GM19043 (cell line): Measurements from ENCODE around the gene SLC25A45.

Experiments used
- ATAC-seq: cut with Tn5 transposase; IDR thresholded peaks from one replicate; pipeline ENCODE4 v1.9.1; 2021; ENCODE audit warnings: low read depth; ENCODE audit not compliant: unreplicated experiment

The SLC25A45 gene

DNA sequence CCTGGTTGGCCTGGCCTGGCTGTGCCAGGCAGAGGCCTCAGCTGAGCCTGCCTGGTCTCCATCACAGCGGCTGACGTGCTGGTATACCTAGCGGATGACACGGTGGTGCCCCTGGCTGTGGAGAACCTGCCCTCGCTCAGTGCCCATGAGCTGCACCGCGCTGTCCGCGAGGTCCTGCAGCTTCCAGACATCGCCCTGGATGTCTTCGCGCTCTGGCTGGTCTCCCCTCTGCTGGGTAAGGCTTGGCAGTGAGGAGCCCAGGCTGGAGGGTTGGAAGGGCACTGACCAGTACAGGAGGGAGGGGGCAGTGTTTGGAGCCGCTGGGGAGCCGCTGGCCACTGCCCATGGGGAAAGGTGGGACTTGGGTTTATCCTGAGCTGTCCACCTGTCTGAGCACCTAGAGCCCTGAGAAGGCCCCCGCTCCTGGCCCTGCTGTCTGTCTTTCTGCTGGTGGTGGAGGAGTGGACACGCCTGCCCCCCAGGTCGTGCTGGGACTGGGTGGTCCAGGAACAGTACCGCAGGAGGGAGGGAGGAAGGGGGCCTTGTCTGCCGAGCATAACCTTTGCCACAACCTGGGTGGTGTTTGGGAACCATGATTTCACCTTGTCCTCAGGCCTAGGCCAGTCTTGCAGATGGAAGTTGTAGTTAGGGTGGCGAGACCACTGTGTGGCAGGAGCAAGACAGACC, 7.0 kb upstream of the SLC25A45 start:
- no peak for ATAC-seq

DNA sequence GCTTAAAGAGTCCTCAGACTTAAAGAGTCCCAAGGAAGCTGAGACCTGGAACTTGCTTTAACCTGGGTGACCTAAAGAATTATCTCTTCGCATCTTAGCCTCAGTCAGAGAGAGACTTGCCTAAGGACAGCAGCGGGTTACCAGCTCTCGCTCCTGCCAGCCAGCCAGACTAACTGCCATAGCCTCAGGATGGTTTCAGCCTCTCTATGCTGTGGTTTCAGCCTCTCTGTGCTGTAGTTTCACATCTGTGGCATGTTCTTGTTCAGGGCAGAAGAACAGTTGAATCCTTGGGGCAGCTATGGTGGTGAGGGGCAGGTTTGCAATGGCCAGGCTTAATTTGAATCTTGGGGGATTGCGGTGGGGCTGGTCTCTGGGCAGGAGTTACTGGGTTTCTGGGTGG, 6.3 kb upstream of the SLC25A45 start:
- ATAC-seq, result no peak

DNA sequence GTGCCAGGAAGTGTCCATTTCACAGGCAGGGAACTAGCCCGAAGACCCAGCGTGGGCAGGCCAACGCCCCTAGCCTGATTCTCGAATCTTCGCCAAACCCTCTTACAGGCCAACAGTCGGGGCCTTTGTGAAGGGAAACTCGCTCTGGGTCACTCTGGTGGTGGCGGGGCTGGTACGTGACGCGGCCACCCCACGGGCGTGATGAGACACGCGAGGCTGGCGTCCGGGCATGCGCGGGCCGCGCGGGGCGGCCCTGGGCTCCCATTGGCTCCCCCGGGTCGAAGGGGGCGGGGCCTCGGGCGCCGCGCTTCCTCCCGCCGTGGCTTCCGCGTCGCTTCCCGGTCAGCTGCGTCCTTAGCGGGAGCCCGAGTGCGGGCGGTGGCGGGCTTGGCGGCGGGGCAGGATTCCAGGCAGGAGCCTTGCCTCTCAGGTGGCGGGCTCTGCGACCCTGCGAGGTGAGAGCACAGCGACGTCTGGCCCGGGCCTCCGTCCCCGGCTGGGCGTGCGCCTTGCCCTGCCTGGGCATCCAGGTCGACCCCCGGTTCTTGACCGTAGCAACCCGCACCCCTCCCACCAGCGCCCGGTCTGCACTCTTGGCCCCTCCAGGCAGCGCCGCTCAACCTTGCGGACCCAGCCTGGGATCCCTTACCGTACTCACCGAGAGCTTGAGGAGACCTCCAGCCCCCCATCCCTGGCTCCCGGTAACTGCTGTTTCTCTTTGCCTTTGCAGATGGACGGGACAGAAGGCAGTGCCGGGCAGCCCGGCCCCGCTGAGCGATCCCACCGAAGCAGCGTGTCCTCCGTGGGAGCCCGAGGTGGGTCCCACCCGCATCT, 4.1 kb upstream of the SLC25A45 start, which contains the start of gene FRMD8:
Gene FRMD8 (plus strand): TSS at position 331 of the 834 bp plus-strand sequence. CDS start 400 bp downstream, at position 731.
- ATAC-seq, result no peak

DNA sequence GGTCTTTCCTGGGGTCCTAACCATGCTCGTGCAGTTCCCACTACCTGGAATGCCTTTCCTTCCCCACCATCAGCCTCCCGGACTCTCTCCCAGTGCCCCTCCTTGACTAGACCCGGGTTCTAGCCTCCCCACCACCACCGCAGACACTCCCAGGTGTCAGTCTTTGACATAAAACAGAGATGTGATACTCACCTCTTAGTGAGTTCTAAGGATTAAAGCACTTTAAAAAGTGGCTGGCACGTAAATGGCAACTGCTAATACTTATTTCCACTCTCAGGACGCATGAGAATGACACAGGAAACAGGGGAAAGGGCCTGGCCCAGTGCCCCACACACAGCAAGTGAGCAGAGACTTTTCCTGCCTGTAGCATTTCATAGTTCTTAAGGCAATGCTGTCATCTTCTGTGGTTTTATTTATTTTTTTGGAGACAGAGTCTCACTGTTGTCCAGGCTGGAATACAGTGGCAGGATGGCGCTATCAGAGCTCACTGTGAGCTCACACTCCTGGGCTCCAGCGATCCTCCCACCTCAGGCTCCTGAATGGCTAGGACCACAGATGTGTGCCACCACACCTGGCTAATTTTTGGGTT, 1.9 kb upstream of the SLC25A45 start:
- ATAC-seq, result no peak

DNA sequence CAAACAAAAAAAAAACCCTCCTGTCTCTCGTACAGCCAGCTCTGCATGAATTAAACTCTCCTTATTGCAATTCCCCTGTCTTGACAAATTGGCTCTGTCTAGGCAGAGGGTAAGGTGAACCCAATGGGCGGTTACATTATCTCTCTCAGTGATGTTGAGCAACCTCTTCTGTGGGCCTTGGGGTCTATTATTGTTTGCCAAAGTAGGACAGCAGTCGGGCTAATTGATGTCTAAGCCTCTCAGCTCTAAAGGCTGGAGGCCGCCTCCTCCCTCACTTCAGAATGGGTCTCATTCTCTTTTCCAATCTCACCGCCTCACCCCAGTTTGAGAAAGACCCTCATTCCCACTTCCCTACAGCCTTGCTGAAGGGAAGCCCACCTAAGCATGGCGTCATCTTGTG, 1.3 kb upstream of the SLC25A45 start:
- ATAC-seq, result no peak

DNA sequence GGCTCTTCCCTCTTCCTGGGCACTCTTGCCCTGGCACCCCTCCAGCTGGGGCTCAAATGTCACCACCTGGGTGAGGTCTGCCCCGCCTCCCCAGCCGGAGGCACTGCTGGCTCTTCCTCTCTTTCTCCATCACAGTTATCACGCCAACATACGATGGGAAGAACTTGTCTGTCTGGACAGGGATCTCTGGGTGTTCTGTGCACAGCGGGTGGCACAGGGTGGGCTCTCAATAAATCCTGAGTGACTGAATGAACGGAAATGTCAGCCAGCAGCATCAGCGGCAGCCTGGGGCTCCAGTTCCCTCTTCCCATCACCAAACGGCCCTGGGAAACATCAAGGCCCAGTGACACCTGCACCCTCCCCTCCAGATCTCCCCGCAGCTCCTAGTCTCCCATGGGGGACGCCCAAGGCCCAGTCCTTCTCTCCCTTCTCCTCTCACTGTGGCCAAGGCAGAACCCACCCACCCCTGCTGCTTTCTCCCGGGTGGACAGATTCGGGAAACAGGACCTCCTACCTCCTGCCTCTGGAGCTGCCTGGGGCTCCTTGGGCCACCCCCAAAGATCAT, 440 bp upstream of the SLC25A45 start:
- ATAC-seq, result no peak

DNA sequence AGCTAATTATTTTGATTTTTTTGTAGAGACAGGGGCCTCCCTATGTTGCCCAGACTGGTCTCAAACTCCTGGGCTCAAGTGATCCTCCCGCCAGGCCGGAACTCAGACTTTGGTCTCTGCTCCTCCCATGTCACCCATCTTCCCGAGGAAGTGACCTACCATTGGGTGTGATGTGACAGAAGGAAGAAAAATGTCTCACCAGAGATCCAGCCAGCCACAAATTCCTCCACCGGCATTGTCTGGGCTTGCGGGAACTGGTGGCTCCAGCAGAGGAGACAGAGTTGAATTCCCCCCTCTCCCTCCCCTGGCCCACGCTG, 772 bp downstream of the SLC25A45 start:
- peak; percentile 8 for ATAC-seq

DNA sequence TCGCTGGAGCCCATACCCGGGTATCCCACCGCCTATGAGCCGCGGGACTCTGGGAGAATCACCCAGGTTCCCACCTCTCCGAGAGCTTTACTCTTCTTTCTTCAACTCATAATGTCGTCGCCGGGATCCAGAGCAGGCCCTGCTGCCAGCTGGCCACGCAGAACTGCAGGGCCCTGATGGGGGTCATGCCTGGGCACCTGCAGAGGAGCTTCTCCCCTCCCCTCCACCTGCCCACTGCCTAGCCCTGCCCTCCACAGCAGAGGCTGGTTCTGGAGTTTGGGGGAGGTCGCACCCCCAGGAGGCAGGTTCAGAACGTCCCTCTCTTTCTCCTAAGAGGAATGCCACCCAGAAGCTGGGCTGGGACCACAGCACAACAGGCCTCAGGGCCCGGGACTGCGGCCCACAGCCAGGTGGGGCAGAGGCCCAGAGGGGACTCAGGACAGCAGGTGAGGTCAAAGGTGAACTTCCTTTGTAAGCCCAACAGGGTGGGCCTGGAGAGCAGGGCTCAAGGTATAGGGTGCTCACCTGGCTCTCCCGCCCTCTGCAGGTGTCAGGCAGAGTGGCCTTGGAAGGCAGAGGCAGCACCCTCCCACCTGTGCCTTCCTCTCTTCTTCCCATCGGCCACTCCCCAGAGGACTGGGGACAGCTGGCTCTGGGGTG, 1.9 kb downstream of the SLC25A45 start:
- no peak for ATAC-seq

DNA sequence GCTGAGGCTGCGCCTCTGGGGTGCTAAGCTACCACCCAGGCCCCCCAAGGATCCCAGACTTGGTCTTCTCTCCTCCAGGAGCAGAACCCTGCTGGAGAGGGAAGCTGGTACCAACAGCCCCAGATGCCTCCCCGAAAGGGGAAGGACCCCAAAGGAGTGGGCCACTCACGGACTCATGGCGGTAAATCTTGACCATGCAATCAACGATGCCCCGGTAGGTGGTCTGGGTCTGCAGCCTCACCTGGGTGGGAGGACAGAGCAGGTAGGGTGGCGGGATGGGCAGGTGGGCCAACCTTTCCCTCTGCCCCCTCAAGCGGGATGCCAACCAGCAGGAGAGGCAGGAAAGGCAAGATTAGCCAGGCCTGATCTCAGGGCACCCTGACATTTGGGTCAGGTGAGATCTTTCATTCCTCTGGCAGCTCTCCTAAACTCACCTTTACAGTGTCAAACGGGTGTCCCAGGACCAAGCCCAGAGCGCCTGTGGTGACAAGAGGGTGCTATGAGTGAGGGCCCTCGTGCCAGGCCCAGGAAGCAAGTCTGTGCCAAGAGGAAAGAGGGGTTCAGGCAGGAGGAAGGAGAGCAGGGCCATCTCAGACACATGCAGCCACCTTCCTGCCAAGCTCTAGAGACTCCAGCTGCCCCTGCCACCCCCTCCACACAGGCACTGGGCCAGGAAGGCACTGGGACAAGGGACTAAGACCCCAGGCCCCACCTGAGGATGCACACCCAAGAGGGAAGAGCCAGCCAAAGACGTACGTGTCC, 2.6 kb downstream of the SLC25A45 start:
- ATAC-seq, result no peak

DNA sequence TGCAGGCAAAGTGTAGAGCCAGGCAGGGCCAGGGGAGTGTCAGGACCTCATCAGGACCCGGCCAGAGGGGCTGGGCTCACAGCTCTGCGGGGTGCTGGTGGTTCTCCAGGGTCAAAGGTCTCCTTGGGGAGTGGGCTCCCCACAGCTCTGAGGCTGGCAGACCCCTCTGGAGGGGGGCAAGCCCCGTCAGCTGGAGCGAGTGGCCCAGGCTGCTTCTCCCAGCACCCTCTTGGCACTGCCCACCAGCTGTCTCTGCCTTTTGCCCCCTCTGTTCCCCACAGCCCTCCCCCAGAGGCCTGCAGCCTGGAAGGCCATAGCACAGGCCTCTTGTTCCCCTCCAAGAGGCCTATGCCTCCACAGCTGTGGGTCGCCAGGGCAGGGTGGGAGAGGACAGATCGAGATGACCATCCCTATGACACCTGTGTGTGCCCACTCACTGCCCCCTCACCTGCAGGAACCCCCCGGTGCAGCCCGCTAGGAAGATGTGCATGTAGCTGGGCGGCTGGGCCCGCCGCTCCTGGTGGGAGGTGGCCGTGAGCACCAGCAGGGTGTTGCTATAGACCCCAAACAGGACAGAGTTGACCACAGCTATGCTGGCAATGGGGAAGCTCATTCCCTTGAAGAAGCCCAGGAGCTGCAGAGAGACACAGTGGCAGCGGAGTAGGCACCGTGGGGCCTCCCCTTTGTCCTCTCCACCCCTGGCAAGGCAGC, 3.4 kb downstream of the SLC25A45 start:
- ATAC-seq, result no peak

DNA sequence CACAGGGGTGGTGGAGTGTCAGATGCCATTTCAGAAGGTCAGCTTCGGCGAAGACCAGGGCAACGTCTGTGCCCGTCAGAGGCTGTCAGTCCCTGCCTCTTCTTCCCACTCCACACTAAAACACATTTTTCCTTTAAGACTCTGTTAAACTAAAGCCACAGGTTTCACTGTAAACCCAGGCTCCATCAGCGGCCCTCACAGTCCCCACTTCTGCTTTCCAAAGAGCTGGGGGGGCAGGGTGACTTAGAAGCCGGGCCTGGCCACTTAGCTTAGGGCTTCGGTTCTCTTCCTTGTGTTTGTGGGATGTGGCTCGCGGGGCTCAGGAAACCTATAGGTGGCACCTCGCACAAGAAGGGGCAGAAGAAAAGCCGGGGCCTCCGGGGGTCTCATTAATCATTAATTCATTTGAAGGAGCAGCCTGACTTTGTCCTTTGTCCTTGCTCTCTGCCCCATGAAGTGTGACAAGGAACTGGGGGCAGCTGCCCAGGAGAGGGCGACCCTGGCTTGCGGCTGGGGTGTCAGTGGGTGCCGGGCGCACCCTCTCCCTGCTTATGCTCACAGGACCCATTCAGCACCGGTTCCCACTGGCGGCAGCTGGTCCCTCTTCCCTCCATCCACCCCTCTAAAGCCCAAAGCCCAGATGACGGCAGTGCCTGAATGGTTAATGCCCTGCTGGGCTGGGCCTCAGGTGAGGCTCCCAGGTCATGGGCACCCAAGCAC, 4.1 kb downstream of the SLC25A45 start:
- no peak for ATAC-seq

DNA sequence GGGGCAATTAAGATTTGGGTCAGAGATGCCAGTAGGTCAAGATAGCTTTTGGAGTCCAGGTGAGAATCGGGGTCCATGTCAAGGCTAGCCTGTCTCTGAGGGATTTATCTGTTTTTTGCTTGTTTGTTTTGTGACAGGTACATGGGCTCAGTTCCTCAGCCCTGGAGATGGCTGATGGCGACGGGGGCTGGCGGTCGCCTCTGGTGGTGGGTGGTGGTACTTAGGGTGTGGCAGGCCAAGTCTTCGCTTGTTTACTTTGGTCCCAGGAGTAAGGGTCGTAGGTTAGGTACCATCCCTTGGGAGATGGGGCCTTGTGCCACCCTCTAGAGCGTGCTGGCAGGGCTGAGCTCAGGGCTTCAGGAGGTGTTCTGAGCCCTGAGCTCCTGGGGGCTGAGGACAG, 4.7 kb downstream of the SLC25A45 start:
- no peak for ATAC-seq

DNA sequence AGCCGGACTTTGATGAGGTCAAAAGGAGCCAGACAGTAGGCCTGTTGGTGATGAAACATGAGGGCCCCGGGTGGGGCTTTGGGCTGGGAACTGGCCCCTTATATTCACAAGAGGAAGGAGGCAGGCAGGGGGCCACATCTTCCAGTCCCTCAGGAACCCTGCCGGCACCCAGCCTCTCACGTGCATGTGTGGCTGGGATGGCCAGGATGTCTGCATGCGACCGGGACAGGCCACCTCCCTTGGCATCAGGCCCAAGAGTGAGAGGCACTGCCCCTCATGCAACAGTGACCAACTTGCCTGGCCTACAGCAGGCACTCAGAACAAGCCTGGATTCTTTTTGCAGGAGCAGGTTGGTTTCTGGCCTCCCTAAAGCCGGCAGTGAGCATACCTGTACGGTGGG, 5.4 kb downstream of the SLC25A45 start:
- no peak for ATAC-seq

DNA sequence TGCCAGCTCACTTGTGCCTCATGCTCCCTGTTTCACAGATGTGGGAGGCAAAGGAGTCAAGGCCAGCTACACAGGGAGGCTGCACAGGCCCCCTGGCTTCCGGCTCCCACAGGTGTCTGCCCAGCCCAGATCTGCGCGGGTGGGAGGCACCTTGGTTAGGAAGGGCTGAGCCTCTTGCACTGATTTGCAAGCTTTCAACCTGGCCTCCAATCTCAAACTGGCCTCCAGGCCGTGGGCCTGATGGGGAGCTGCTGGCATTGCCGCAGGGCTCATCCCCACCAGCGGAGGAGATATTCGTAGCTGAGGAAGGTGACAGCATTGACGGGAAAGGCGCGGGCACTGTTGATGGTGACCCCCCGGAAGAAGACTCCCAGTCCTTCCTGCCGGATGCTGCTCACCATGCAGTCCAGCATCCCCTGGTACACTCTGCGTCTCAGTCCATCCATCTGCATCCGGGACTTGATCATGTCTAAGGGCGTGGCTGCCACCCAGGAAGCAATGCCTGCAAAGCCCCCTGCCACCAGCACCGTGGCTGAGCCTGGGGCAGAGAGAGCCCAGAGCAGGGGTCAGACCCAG, 6.2 kb downstream of the SLC25A45 start:
- no peak for ATAC-seq

DNA sequence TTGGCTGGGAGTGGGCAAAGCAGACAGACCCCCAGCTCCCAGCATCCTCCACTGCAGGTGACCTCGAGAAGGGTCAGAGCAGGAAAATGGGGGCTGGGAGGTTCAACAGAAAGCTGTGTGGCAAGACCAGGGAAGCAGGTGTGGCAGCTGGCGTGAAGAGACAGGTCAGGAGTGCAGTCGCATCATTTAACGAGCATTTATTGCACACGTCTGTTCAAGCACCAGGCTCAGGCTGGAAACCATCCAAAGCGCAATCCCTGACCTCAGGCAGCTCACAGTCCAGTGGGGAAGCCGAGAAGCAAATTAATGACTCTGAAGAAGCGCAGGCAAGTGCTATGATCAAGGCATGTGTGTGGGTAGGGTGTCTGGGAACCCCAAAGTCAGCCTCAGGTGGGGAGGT, 7.4 kb downstream of the SLC25A45 start:
- ATAC-seq, result no peak

DNA sequence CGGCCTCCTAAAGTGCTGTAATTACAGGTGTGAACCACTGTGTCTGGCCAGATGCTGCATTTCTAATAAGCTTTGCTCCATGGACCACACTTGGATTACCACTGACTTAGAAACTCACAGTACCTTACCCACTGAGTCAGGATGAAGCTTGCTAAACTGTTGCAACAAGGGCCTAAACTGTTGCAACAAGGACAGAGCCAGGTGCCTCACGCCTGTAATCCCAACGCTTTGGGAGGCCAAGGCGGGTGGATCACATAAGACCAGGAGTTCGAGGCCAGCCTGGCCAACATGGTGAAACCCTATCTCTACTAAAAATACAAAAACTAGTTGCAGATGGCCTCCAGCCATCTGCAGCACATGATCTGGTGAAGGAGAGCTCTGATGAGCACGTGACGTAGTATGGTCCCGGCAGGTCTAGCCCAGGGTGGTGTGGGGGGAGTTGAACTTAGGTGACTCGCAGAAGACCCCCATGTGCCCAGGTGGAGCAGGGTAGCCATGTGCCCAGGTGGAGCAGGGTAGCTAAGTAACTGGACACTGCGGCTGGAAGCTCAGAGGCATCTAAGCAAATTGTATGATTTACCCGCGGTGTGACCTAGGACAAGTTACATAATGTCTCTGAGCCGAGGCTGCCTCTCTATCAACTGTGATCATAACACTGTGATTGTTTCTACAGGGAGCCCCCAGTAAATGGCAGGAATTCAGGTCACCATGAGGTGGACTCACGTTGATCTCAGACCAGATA, 8.4 kb downstream of the SLC25A45 start:
- no peak for ATAC-seq

DNA sequence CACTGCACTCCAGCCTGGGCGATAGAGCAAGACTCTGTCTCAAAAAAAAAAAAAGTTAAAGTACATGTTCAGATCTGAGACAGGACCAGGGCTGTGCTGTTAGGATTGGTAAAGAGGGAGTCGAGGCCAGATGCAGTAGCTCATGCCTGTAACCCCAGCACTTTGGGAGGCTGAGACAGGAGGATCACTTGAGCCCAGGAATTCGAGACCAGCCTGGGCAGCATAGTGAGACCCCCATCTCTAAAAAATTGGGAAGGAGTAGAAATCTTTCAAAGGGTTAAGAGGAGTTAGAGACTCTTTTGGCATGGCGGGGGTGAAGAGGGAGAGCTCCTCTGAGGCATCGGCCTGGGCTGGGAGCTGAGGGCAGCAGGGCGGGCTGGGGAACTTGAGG, 11.8 kb downstream of the SLC25A45 start:
- no peak for ATAC-seq

DNA sequence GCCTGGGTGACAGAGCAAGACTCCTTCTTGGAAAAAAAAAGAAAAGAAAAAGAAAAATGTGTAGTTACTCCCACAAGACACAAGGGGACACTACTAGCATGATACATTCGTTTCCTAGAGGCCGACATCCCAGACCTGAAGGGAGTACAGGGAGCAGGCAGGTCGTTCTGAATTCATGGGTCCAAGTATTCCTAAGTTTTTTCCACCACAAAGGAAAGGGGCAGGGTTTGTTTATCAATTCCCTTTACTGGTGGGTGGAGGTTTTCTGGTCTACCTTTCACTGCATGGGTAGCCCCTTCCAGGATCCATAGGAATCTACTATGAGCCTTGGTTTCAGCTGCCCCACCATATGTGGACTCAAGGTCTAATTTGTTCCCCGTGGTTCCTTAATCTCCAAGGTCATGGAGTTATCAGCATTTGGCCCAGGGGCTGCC, 16.1 kb downstream of the SLC25A45 start:
- ATAC-seq, result no peak
